OCI-LY1 (cell line): Measurements from ENCODE around the gene DUSP7.

Experiments used
- H2AFZ ChIP-seq: fragments of 200-600 bp; sonication (generic), shearing (Covaris generic); 2 replicates; pipeline ENCODE4 v1.6.0; 2014; ENCODE audit warnings: antibody characterized with exemption, mild to moderate bottlenecking, low read length
- H3F3A ChIP-seq: fragments of 200-600 bp; sonication (generic), shearing (Covaris generic); 2 replicates; pipeline ENCODE4 v1.6.0; 2014; ENCODE audit warnings: mild to moderate bottlenecking, antibody characterized with exemption, low read length, moderate library complexity; ENCODE audit not compliant: insufficient read depth
- H3K27ac ChIP-seq: fragments of 200-600 bp; sonication (generic); 2 replicates; pipeline ENCODE4 v1.5.1; 2014; ENCODE audit warnings: low read length, mixed run types, mild to moderate bottlenecking, low read depth; ENCODE audit not compliant: poor library complexity, severe bottlenecking
- H3K27me3 ChIP-seq: fragments of 200-600 bp; sonication (generic); 2 replicates; pipeline ENCODE4 v1.6.0; 2014; ENCODE audit warnings: antibody characterized with exemption, mild to moderate bottlenecking, low read length, moderate library complexity; ENCODE audit not compliant: insufficient read depth
- H3K36me3 ChIP-seq: fragments of 200-600 bp; sonication (generic); 2 replicates; pipeline ENCODE4 v1.6.1; 2014; ENCODE audit warnings: mild to moderate bottlenecking, antibody characterized with exemption, low read length, moderate library complexity, mixed read lengths; ENCODE audit not compliant: insufficient read depth
- H3K4me1 ChIP-seq: fragments of 200-600 bp; sonication (generic); 2 replicates; pipeline ENCODE4 v1.5.1; 2014; ENCODE audit warnings: mild to moderate bottlenecking, low read length, moderate library complexity; ENCODE audit not compliant: insufficient read depth, severe bottlenecking
- H3K4me2 ChIP-seq: fragments of 200-600 bp; sonication (generic), shearing (Covaris generic); 2 replicates; pipeline ENCODE4 v1.6.1; 2014; ENCODE audit warnings: low read length
- H3K4me3 ChIP-seq: fragments of 200-600 bp; sonication (generic); 2 replicates; pipeline ENCODE4 v1.5.1; 2014; ENCODE audit warnings: low read length, low read depth, mild to moderate bottlenecking, mixed read lengths; ENCODE audit not compliant: poor library complexity, severe bottlenecking
- H3K79me2 ChIP-seq: fragments of 200-600 bp; shearing (Covaris generic); 2 replicates; pipeline ENCODE4 v1.6.1; 2016; ENCODE audit warnings: mixed run types, low read length, mixed read lengths; ENCODE audit not compliant: insufficient read depth
- H3K9ac ChIP-seq: fragments of 200-600 bp; sonication (generic), shearing (Covaris generic); 2 replicates; pipeline ENCODE4 v1.6.1; 2014; ENCODE audit warnings: mild to moderate bottlenecking, low read length, mixed read lengths
- H3K9me2 ChIP-seq: fragments of 200-600 bp; sonication (generic), shearing (Covaris generic); 2 replicates; pipeline ENCODE4 v1.6.1; 2014; ENCODE audit warnings: low read depth, mild to moderate bottlenecking, low read length, mixed read lengths
- H3K9me3 ChIP-seq: fragments of 200-600 bp; shearing (Covaris generic); 2 replicates; pipeline ENCODE4 v1.6.1; 2014; ENCODE audit warnings: low read length, mixed read lengths
- H4K20me1 ChIP-seq: fragments of 200-600 bp; sonication (generic), shearing (Covaris generic); 2 replicates; pipeline ENCODE4 v1.6.0; 2016; ENCODE audit warnings: mild to moderate bottlenecking, low read length; ENCODE audit not compliant: insufficient read depth
- EZH2 ChIP-seq: fragments of 200-600 bp; sonication (generic), shearing (Covaris generic); IDR thresholded peaks from 2 replicates; pipeline ENCODE4 v1.8.0; 2017; ENCODE audit warnings: borderline replicate concordance, mixed run types, mild to moderate bottlenecking, antibody characterized with exemption, low read length, moderate library complexity, mixed read lengths
- TF ChIP-seq, protein P1 (sequence below): fragments of 200-600 bp; sonication (generic), shearing (Covaris generic); IDR thresholded peaks from 2 replicates; pipeline ENCODE4 v1.5.1; 2017; ENCODE audit warnings: mild to moderate bottlenecking, antibody characterized with exemption, low read length, moderate library complexity, mixed read lengths

The DUSP7 gene

DNA sequence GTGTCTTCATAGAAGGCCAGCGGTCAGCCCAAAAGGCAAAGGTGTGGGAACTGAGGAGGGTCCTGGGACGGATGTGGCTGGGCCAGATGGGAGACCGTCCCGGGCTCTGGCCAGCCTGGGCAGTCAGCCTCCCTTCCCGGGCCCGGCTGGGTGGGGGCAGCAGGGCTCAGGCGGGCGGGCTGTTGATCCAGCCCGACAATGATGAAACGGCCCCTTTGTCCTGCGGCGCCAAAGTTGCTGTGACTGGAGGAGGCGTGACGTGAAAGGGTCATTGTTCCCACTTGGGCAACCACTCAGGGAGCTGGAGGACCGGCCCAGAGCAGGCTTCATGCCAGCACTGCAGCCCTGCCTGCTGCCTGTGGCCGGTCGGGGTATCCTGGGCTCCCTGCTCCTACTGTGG, 16.5 kb downstream of the DUSP7 start:
- no peak overlapping the region for H3K27ac ChIP-seq

DNA sequence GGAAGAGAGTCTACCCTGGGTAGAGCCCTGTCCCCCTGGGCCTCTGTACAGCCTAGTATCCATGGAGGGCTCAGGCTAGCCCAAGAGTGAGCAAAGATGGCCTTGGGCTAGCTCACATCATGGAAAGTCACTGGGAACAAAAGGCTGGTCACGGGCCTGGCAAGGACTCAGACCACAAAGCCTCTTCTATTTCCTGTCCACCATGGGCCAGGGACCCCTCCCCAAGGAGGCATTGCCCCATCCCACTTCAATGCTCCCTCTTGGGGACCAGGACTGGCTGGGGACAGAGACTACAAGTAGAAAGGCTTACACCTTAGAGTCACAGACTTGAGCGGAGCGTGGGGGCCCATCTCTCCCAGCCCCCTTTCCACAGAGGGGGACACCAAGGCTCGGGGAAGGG, 16.9 kb downstream of the DUSP7 start:
- Histone ChIP-seq H3K9me2 (no peaks in the 10 kb centered on the region), H3K79me2 (no peaks in the 10 kb centered on the region), H3K9ac (no peak overlapping the region), H3K27me3 (peaks cover 21% of the 10 kb centered on the region; the same call in 1 of the 2 replicates), H3K27ac (no peak overlapping the region), H3F3A (no peaks in the 10 kb centered on the region), H2AFZ (no peak overlapping the region), H3K36me3 (no peaks in the 10 kb centered on the region), H3K4me2 (no peak overlapping the region), H3K4me1 (no peaks in the 10 kb centered on the region), H3K9me3 (no peaks in the 10 kb centered on the region), H4K20me1 (no peaks in the 10 kb centered on the region), H3K4me3 (no peak overlapping the region)
- TF ChIP-seq, protein P1, sequence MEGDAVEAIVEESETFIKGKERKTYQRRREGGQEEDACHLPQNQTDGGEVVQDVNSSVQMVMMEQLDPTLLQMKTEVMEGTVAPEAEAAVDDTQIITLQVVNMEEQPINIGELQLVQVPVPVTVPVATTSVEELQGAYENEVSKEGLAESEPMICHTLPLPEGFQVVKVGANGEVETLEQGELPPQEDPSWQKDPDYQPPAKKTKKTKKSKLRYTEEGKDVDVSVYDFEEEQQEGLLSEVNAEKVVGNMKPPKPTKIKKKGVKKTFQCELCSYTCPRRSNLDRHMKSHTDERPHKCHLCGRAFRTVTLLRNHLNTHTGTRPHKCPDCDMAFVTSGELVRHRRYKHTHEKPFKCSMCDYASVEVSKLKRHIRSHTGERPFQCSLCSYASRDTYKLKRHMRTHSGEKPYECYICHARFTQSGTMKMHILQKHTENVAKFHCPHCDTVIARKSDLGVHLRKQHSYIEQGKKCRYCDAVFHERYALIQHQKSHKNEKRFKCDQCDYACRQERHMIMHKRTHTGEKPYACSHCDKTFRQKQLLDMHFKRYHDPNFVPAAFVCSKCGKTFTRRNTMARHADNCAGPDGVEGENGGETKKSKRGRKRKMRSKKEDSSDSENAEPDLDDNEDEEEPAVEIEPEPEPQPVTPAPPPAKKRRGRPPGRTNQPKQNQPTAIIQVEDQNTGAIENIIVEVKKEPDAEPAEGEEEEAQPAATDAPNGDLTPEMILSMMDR, result no peak
- no peak for TF ChIP-seq EZH2

More for the DNA sequence above, 16.5 kb downstream of the DUSP7 start:
- Histone ChIP-seq H3K36me3 (no peaks in the 10 kb centered on the region), H2AFZ (no peak overlapping the region), H3K9ac (no peak overlapping the region), H3K4me3 (no peak overlapping the region), H3K4me1 (no peaks in the 10 kb centered on the region), H3K79me2 (no peaks in the 10 kb centered on the region), H4K20me1 (no peaks in the 10 kb centered on the region), H3K4me2 (no peak overlapping the region), H3K27me3 (peaks cover 21% of the 10 kb centered on the region; the same call in 1 of the 2 replicates), H3F3A (no peaks in the 10 kb centered on the region), H3K9me2 (no peaks in the 10 kb centered on the region), H3K9me3 (no peaks in the 10 kb centered on the region)
- TF ChIP-seq, protein P1, result no peak
- TF ChIP-seq EZH2, result no peak

DNA sequence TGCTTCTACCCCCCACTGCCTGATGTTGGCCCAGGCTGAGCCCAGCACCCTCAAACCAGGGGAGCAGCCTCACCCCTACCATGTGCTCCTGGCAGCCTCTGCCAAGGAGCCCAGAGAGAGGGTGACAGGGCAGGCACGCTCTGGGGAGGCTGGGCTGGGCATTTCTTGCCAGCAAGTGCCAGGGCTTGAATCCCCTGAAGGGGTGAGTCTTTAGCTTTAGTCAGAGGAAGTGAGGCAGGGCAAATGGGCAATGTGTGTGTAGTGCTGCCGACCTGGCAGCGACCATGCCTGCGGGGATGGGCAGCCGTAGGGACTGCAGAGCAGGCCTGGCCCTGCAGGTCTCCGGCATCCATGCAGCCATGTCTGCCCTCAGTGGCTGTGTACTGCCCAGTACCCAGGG, 18.1 kb downstream of the DUSP7 start:
- Histone ChIP-seq H4K20me1 (no peaks in the 10 kb centered on the region), H3K79me2 (no peaks in the 10 kb centered on the region), H3K4me3 (no peak overlapping the region), H3F3A (no peaks in the 10 kb centered on the region), H3K4me1 (no peaks in the 10 kb centered on the region), H3K27ac (no peak overlapping the region), H3K4me2 (no peak overlapping the region), H3K9me2 (no peaks in the 10 kb centered on the region), H3K9ac (no peak overlapping the region), H3K36me3 (no peaks in the 10 kb centered on the region), H3K9me3 (no peaks in the 10 kb centered on the region), H2AFZ (no peak overlapping the region), H3K27me3 (peaks cover 21% of the 10 kb centered on the region; the same call in 1 of the 2 replicates)
- TF ChIP-seq EZH2, result no peak
- TF ChIP-seq, protein P1, result no peak
